WTC11 (cell line): ENCODE data around the gene MTF2. TPM values are rescaled to one million over a fixed set of nuclear protein-coding genes. Genes with fewer than 3 reads are reported as not detected.
A peak's percentile ranks its signal among the peaks of the same experiment; 100 is the strongest.

Source experiments
- ATAC-seq: fragments of 200-7000 bp; cut with Tn5 transposase; 2 replicates; pipeline ENCODE4 v1.10.0; 2021; ENCODE audit warnings: mild to moderate bottlenecking, moderate library complexity
- CTCF ChIA-PET: fragments of 300-600 bp; sonication (Branson Sonifier 250); formaldehyde crosslinking; loops from one replicate; lab custom pipeline; 2021; ENCODE audit warnings: antibody characterized with exemption; lab: Charles Lee
- POLR2A ChIA-PET: fragments of 350-600 bp; sonication (Branson Sonifier 250); formaldehyde crosslinking; loops from one replicate; lab custom pipeline; 2021; ENCODE audit warnings: antibody characterized with exemption; lab: Charles Lee
- DNase-seq: peaks from one replicate; pipeline ENCODE4 v3.0.0; 2021; ENCODE audit warnings: low spot score
- H3K27ac Mint-ChIP-seq: 2 replicates; pipeline ENCODE4 v1.8.0; 2021; ENCODE audit warnings: mixed read lengths
- H3K27me3 Mint-ChIP-seq: 2 replicates; pipeline ENCODE4 v1.8.0; 2021; ENCODE audit warnings: low read depth, mild to moderate bottlenecking, moderate library complexity, mixed read lengths
- H3K36me3 Mint-ChIP-seq: 2 replicates; pipeline ENCODE4 v1.8.0; 2021; ENCODE audit warnings: mixed read lengths
- H3K4me1 Mint-ChIP-seq: 2 replicates; pipeline ENCODE4 v1.8.0; 2022; ENCODE audit warnings: mixed read lengths
- H3K4me3 Mint-ChIP-seq: 2 replicates; pipeline ENCODE4 v1.8.0; 2021; ENCODE audit warnings: mild to moderate bottlenecking, moderate library complexity, mixed read lengths
- H3K9me3 Mint-ChIP-seq: 2 replicates; pipeline ENCODE4 v1.8.0; 2021; ENCODE audit warnings: mixed read lengths
- ARID4B ChIP-seq: sonication (generic); formaldehyde crosslinking; IDR thresholded peaks from 2 replicates; pipeline ENCODE4 v1.8.0; 2023; ENCODE audit warnings: missing genetic modification reagents, mild to moderate bottlenecking, borderline replicate concordance
- ATF6 ChIP-seq: sonication (generic); formaldehyde crosslinking; IDR thresholded peaks from 2 replicates; pipeline ENCODE4 v1.8.1; 2023; ENCODE audit warnings: mild to moderate bottlenecking, missing genetic modification reagents
- GABPB1 ChIP-seq: sonication (generic); formaldehyde crosslinking; IDR thresholded peaks from 2 replicates; pipeline ENCODE4 v1.8.1; 2023; ENCODE audit warnings: mild to moderate bottlenecking, missing genetic modification reagents
- HMGXB4 ChIP-seq: sonication (generic); formaldehyde crosslinking; IDR thresholded peaks from 2 replicates; pipeline ENCODE4 v1.8.1; 2023; ENCODE audit warnings: mild to moderate bottlenecking, moderate library complexity, missing genetic modification reagents
- MXD4 ChIP-seq: fragments of 250-450 bp; sonication (Bioruptor Pico); IDR thresholded peaks from 2 replicates; pipeline ENCODE4 v1.8.0; 2021; ENCODE audit warnings: mild to moderate bottlenecking, moderate library complexity, borderline replicate concordance
- NFE2L1 ChIP-seq: sonication (generic); formaldehyde crosslinking; IDR thresholded peaks from 2 replicates; pipeline ENCODE4 v1.8.1; 2023; ENCODE audit warnings: missing genetic modification reagents
- SMAD3 ChIP-seq: sonication (generic); formaldehyde crosslinking; IDR thresholded peaks from 2 replicates; pipeline ENCODE4 v1.8.0; 2022; ENCODE audit warnings: missing genetic modification reagents, mild to moderate bottlenecking, borderline replicate concordance
- TEAD1 ChIP-seq: sonication (generic); formaldehyde crosslinking; IDR thresholded peaks from 2 replicates; pipeline ENCODE4 v1.8.0; 2022; ENCODE audit warnings: mild to moderate bottlenecking, missing genetic modification reagents
- TEAD4 ChIP-seq: sonication (generic); formaldehyde crosslinking; IDR thresholded peaks from 2 replicates; pipeline ENCODE4 v1.8.0; 2022; ENCODE audit warnings: mild to moderate bottlenecking, missing genetic modification reagents
- ZNF121 ChIP-seq: sonication (generic); formaldehyde crosslinking; IDR thresholded peaks from 2 replicates; pipeline ENCODE4 v1.8.0; 2023; ENCODE audit warnings: missing genetic modification reagents
- ZNF232 ChIP-seq: sonication (generic); formaldehyde crosslinking; IDR thresholded peaks from 2 replicates; pipeline ENCODE4 v1.8.0; 2022; ENCODE audit warnings: mild to moderate bottlenecking, missing genetic modification reagents
- ZNF416 ChIP-seq: fragments of 250-450 bp; sonication (Bioruptor Pico); IDR thresholded peaks from 2 replicates; pipeline ENCODE4 v1.9.0; 2021; ENCODE audit warnings: mild to moderate bottlenecking, inconsistent platforms
- ZNF512 ChIP-seq: sonication (generic); formaldehyde crosslinking; IDR thresholded peaks from 2 replicates; pipeline ENCODE4 v1.8.1; 2022; ENCODE audit warnings: missing genetic modification reagents, borderline replicate concordance
- ZNF671 ChIP-seq: fragments of 250-450 bp; sonication (Bioruptor Pico); IDR thresholded peaks from 2 replicates; pipeline ENCODE4 v1.8.0; 2021; ENCODE audit warnings: mild to moderate bottlenecking
- total RNA-seq: library from RNA; stranded (reverse); gene quantifications from 3 replicates; pipeline ENCODE4 v1.2.3, GENCODE V29; 2021
- TF ChIP-seq, protein P1 (sequence below): fragments of 200-600 bp; IDR thresholded peaks from 2 replicates; pipeline ENCODE4 v1.8.0; 2022; ENCODE audit warnings: antibody characterized with exemption
- TF ChIP-seq, protein P2 (sequence below): fragments of 250-450 bp; sonication (Bioruptor Pico); IDR thresholded peaks from 2 replicates; pipeline ENCODE4 v1.9.0; 2021; ENCODE audit warnings: moderate library complexity, mild to moderate bottlenecking, inconsistent platforms, borderline replicate concordance

MTF2 gene
- total RNA-seq, 1 experiment from 2014 or later, result 111 TPM

- TF ChIP-seq SMAD3 (CRISPR knock-in tag), result no peak
- TF ChIP-seq NFE2L1 (CRISPR knock-in tag), result no peak
- TF ChIP-seq ZNF671 (CRISPR knock-in tag), result no peak
- TF ChIP-seq TEAD1, result no peak
- TF ChIP-seq ZNF121 (CRISPR knock-in tag), result no peak
Measured at GRCh38 chr1:93148001-93148400, 68.9 kb downstream of the MTF2 start (continued).

DNA sequence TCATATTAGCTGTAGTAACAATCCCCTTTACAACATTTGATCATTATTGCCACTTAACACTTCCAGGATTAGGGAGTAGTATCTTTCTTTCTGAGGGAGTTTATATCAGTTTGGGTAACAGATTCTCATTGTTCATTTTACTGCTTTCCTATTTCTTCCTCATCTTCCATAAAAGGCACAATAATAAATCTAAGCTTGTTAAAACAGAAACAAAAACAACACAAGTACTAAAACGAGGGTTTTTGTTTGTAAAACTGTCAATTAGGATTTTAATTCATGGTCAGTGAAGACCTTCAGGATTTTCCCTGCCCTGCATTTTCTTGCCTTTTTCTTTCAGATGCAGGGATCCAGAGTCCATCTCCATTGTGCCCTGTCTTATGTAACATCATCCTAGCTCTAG is 71.6 kb downstream of the MTF2 start:
- Mint-ChIP-seq H3K27me3 (no peaks in the 10 kb centered on the region), H3K4me3 (no peak overlapping the region), H3K36me3 (peaks cover 4% of the 10 kb centered on the region; the same call in 1 of the 2 replicates), H3K27ac (peak overlapping the region; percentile 40), H3K4me1 (peaks cover 11% of the 10 kb centered on the region; the same call in 1 of the 2 replicates), H3K9me3 (no peaks in the 10 kb centered on the region)
- POLR2A ChIA-PET, result no interaction called here
- CTCF ChIA-PET, result no interaction called here
- ATAC-seq, result no peak
- no peak for DNase-seq
- no peak for TF ChIP-seq ZNF512 (CRISPR knock-in tag)
- TF ChIP-seq, all 79 proteins: peak for 0

DNA sequence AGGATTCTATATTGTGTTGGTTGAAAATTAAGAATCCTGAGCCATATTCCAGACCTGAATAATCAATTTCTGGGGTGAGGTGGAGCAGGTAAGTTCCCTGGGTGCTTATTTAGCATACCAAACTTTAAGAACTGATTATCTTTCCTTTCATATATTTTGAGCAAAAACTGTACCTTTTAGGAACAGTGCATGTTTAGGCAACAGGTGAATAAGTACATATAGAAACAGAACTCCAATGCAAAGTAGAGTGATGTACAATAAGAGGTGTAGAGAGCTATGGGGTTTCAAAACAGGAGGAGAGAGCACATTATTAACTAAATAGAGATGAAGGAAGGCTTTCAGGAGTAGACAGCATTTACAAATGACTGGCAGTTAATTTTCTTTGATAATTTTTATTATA is 72.4 kb downstream of the MTF2 start:
- DNase-seq, result no peak
- no peak for ATAC-seq
- Mint-ChIP-seq H3K9me3 (no peaks in the 10 kb centered on the region), H3K36me3 (peaks cover 4% of the 10 kb centered on the region; the same call in 1 of the 2 replicates), H3K4me3 (no peak overlapping the region), H3K27me3 (no peaks in the 10 kb centered on the region), H3K4me1 (peaks cover 11% of the 10 kb centered on the region; the same call in 1 of the 2 replicates), H3K27ac (no peak overlapping the region; the same call in 1 of the 2 replicates)
- no peak for TF ChIP-seq ATF6 (CRISPR knock-in tag)
- no peak for TF ChIP-seq MXD4
- TF ChIP-seq ARID4B (CRISPR knock-in tag), result no peak
- TF ChIP-seq, protein P1, sequence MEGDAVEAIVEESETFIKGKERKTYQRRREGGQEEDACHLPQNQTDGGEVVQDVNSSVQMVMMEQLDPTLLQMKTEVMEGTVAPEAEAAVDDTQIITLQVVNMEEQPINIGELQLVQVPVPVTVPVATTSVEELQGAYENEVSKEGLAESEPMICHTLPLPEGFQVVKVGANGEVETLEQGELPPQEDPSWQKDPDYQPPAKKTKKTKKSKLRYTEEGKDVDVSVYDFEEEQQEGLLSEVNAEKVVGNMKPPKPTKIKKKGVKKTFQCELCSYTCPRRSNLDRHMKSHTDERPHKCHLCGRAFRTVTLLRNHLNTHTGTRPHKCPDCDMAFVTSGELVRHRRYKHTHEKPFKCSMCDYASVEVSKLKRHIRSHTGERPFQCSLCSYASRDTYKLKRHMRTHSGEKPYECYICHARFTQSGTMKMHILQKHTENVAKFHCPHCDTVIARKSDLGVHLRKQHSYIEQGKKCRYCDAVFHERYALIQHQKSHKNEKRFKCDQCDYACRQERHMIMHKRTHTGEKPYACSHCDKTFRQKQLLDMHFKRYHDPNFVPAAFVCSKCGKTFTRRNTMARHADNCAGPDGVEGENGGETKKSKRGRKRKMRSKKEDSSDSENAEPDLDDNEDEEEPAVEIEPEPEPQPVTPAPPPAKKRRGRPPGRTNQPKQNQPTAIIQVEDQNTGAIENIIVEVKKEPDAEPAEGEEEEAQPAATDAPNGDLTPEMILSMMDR, result no peak
- no peak for TF ChIP-seq GABPB1 (CRISPR knock-in tag)
- no peak for TF ChIP-seq TEAD4 (CRISPR knock-in tag)
- no peak for TF ChIP-seq HMGXB4 (CRISPR knock-in tag)
- no peak for TF ChIP-seq ZNF416
- TF ChIP-seq ZNF232, result no peak
- TF ChIP-seq, protein P2, sequence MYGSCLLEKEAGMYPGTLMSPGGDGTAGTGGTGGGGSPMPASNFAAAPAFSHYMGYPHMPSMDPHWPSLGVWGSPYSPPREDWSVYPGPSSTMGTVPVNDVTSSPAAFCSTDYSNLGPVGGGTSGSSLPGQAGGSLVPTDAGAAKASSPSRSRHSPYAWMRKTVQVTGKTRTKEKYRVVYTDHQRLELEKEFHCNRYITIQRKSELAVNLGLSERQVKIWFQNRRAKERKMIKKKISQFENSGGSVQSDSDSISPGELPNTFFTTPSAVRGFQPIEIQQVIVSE, result no peak
- ChIA-PET POLR2A (no interaction called here), CTCF (no interaction called here)
